ENCODE measurements around the gene IHH. TPM values are rescaled to one million over a fixed set of nuclear protein-coding genes. Genes with fewer than 3 reads are reported as not detected.

IHH gene
- polyA plus RNA-seq, 1 of the 3 experiments (the other 2 are of a cell fraction), result 0.03 TPM

GRCh38 chr2:219090436-219091299 lies 29.9 kb upstream of the IHH start:
- Histone ChIP-seq H4K20me1 (ENCODE audit: insufficient read depth) (no peaks in the 10 kb centered on the region), H3K9me2 (no peaks in the 10 kb centered on the region), H3K27me3 (ENCODE audit: insufficient read depth) (no peaks in the 10 kb centered on the region), H3K4me1 (ENCODE audit: control insufficient read depth in 1 of 2, insufficient read depth in 2 of 2, low read depth in 1 of 2, low read length in 1 of 2) (no peaks in the 10 kb centered on the region; a peak in 1 of 4 replicates), H3K4me2 (no peak overlapping the region), H3K9me3 (no peaks in the 10 kb centered on the region), H2AFZ (ENCODE audit: low read depth) (no peak overlapping the region), H3K79me2 (ENCODE audit: insufficient read depth) (no peaks in the 10 kb centered on the region), H3K27ac (ENCODE audit: low read depth in 2 of 2, low read length in 1 of 2) (no peak overlapping the region), H3K36me3 (replicated peaks in 1 of 2; ENCODE audit: control insufficient read depth in 1 of 2, insufficient read depth in 2 of 2, low read length in 1 of 2) (peaks cover 9 to 10% of the 10 kb centered on the region in 2 experiments), H3K9ac (no peak overlapping the region), H3F3A (replicated peaks; ENCODE audit: insufficient read depth) (no peaks in the 10 kb centered on the region), H3K4me3 (ENCODE audit: low read depth in 2 of 2, low read length in 1 of 2) (no peak overlapping the region)
- ChIA-PET POLR2A (no interaction called here), CTCF (interaction anchor here (1.1 to 7.5 kb wide), 5 partner anchors 13 to 88 kb away, joined by 3 to 39 read pairs (median 17); no protein-coding TSS in a partner anchor)
- DNase-seq, result no peak
- 71% methylated on average over 3 of the region's 4 CpGs for WGBS (ENCODE audit: low lambda C conversion rate)
- no peak for TF ChIP-seq POLR2AphosphoS5 (IDR thresholded peaks at IDR 0.05; ENCODE audit: low read depth, low read length)
- no peak for TF ChIP-seq USF1 (IDR thresholded peaks at IDR 0.05; ENCODE audit: borderline replicate concordance, low read depth)
- TF ChIP-seq GATA2 (CRISPR knock-in tag; IDR thresholded peaks at IDR 0.05), result no peak
- TF ChIP-seq CTCF (IDR thresholded peaks at IDR 0.05), result no peak
- no peak for TF ChIP-seq MEF2A (IDR thresholded peaks at IDR 0.05; ENCODE audit: borderline replicate concordance, low read depth)
- no peak for TF ChIP-seq SIN3A (IDR thresholded peaks at IDR 0.05; ENCODE audit: borderline replicate concordance, low read depth, low read length)
- TF ChIP-seq JUND (IDR thresholded peaks at IDR 0.05), result no peak
- TF ChIP-seq CHD2 (IDR thresholded peaks at IDR 0.05; ENCODE audit: low read length, partially characterized antibody), result no peak
- TF ChIP-seq USF2 (IDR thresholded peaks at IDR 0.05; ENCODE audit: borderline replicate concordance, low read depth, low read length), result no peak
- TF ChIP-seq MXI1 (IDR thresholded peaks at IDR 0.05; ENCODE audit: low read depth, low read length), result no peak
- no peak for TF ChIP-seq FOSL2 (IDR thresholded peaks at IDR 0.05; ENCODE audit: borderline replicate concordance, low read depth)
- no peak for TF ChIP-seq FOXJ3 (CRISPR knock-in tag; IDR thresholded peaks at IDR 0.05)
- no peak for TF ChIP-seq GABPA (IDR thresholded peaks at IDR 0.05; ENCODE audit: low read depth)
- no peak for TF ChIP-seq RAD21 (IDR thresholded peaks at IDR 0.05; ENCODE audit: low read length)
- no peak for TF ChIP-seq PBX3 (IDR thresholded peaks at IDR 0.05)
- no peak for TF ChIP-seq TCF12 (IDR thresholded peaks at IDR 0.05)
- TF ChIP-seq NFIC (IDR thresholded peaks at IDR 0.05; ENCODE audit: borderline replicate concordance), result no peak
- no peak for TF ChIP-seq MAX (IDR thresholded peaks at IDR 0.05; ENCODE audit: low read depth)
